OCI-LY7 (cell line): ENCODE data around the gene GRM6. TPM values are rescaled to one million over a fixed set of nuclear protein-coding genes. Genes with fewer than 3 reads are reported as not detected.

Experiments used
- BruUV-seq: library from RNA; stranded (reverse); fragments of 400-500 nt; replicated peaks from 2 replicates; lab custom pipeline; 2021; lab: Mats Ljungman, UMichigan
- CTCF ChIA-PET: fragments of 300-600 bp; sonication (Branson Sonifier 250); formaldehyde crosslinking; loops from one replicate; lab custom pipeline; 2022; ENCODE audit warnings: antibody characterized with exemption; ENCODE audit not compliant: unreplicated experiment; lab: Charles Lee
- POLR2A ChIA-PET: fragments of 300-600 bp; sonication (Branson Sonifier 250); formaldehyde crosslinking; loops from one replicate; lab custom pipeline; 2022; ENCODE audit warnings: antibody characterized with exemption; lab: Charles Lee
- DNase-seq: peaks from one replicate; pipeline ENCODE4 v3.0.0-alpha.2; 2015; ENCODE audit warnings: low spot score
- H2AFZ ChIP-seq: fragments of 200-600 bp; sonication (generic), shearing (Covaris generic); 2 replicates; pipeline ENCODE4 v1.6.1; 2014; ENCODE audit warnings: mild to moderate bottlenecking, antibody characterized with exemption, low read length, moderate library complexity
- H3K27ac ChIP-seq: fragments of 200-600 bp; sonication (generic); 2 replicates; pipeline ENCODE4 v1.5.1; 2014; ENCODE audit warnings: mixed run types, low read depth, mild to moderate bottlenecking, moderate library complexity, low read length, inconsistent platforms; ENCODE audit not compliant: poor library complexity, severe bottlenecking
- H3K36me3 ChIP-seq: fragments of 200-600 bp; sonication (generic); 2 replicates; pipeline ENCODE4 v1.6.1; 2014; ENCODE audit warnings: mild to moderate bottlenecking, antibody characterized with exemption, low read length, moderate library complexity, mixed read lengths; ENCODE audit not compliant: insufficient read depth
- H3K4me1 ChIP-seq: fragments of 200-600 bp; sonication (generic); 2 replicates; pipeline ENCODE4 v1.5.1; 2014; ENCODE audit warnings: mild to moderate bottlenecking, low read length; ENCODE audit not compliant: insufficient read depth, poor library complexity, severe bottlenecking
- H3K4me2 ChIP-seq: fragments of 200-600 bp; sonication (generic); 2 replicates; pipeline ENCODE4 v1.6.1; 2014; ENCODE audit warnings: mild to moderate bottlenecking, low read length
- H3K4me3 ChIP-seq: fragments of 200-600 bp; sonication (generic); 2 replicates; pipeline ENCODE4 v1.5.1; 2014; ENCODE audit warnings: mild to moderate bottlenecking, low read depth, low read length; ENCODE audit not compliant: poor library complexity, severe bottlenecking
- H3K79me2 ChIP-seq: fragments of 200-600 bp; sonication (generic); 2 replicates; pipeline ENCODE4 v1.6.1; 2016; ENCODE audit warnings: low read depth, mild to moderate bottlenecking, low read length, moderate library complexity, mixed read lengths; ENCODE audit not compliant: insufficient read depth
- H3K9me2 ChIP-seq: fragments of 200-600 bp; sonication (generic); 2 replicates; pipeline ENCODE4 v1.6.1; 2016; ENCODE audit warnings: mild to moderate bottlenecking, low read length, mixed read lengths; ENCODE audit not compliant: insufficient read depth
- H3K9me3 ChIP-seq: fragments of 200-600 bp; sonication (generic); 2 replicates; pipeline ENCODE4 v1.6.1; 2014; ENCODE audit warnings: mild to moderate bottlenecking, mixed run types, low read length, mixed read lengths
- H4K20me1 ChIP-seq: fragments of 200-600 bp; sonication (generic); 2 replicates; pipeline ENCODE4 v1.6.1; 2014; ENCODE audit warnings: mild to moderate bottlenecking, antibody characterized with exemption, low read length, moderate library complexity, mixed read lengths; ENCODE audit not compliant: insufficient read depth
- EZH2phosphoT487 ChIP-seq: fragments of 200-600 bp; sonication (generic); IDR thresholded peaks from 2 replicates; pipeline ENCODE4 v1.6.1; 2018; ENCODE audit warnings: low read depth, borderline replicate concordance, mild to moderate bottlenecking, mixed run types, antibody characterized with exemption, low read length, moderate library complexity, mixed read lengths
- intact Hi-C: fragments of 100-400 bp; cut with micrococcal nuclease; formaldehyde crosslinking; loops from one replicate; pipeline ENCODE4 v1.10.0; 2022; ENCODE audit not compliant: unreplicated experiment
- total RNA-seq, 2 experiments: library from RNA; depleted of rRNA in 1 of 2; stranded (reverse); fragments of >200 nt in 1 of 2; shearing (Covaris generic) in 1 of 2; gene quantifications; 2 replicates each; pipeline ENCODE4 v1.2.3, GENCODE V29; 2014 to 2022
- TF ChIP-seq, protein P1 (sequence below): fragments of 200-600 bp; sonication (generic); conservative IDR thresholded peaks from 2 replicates; pipeline ENCODE4 v1.5.1; 2014; ENCODE audit warnings: mild to moderate bottlenecking, antibody characterized with exemption, low read length, moderate library complexity, mixed read lengths

GRM6 gene
- total RNA-seq, 2 experiments from 2014 or later: not detected

GRCh38 chr5:178996156-178996555, 1.0 kb upstream of the GRM6 start:
- H2AFZ ChIP-seq: no peak overlapping the region
- no peak for DNase-seq
- POLR2A ChIA-PET: no interaction called here
- H3K4me3 ChIP-seq: no peak overlapping the region
- H3K36me3 ChIP-seq: no peaks in the 10 kb centered on the region
- H3K9me3 ChIP-seq: no peaks in the 10 kb centered on the region
- no peaks in the 10 kb centered on the region for H4K20me1 ChIP-seq
- H3K9me2 ChIP-seq: no peaks in the 10 kb centered on the region
- H3K27ac ChIP-seq: no peak overlapping the region
- intact Hi-C loops: no loop called here
- no TSS peak for BruUV-seq
- no peaks in the 10 kb centered on the region for H3K4me1 ChIP-seq
- TF ChIP-seq, protein P1, sequence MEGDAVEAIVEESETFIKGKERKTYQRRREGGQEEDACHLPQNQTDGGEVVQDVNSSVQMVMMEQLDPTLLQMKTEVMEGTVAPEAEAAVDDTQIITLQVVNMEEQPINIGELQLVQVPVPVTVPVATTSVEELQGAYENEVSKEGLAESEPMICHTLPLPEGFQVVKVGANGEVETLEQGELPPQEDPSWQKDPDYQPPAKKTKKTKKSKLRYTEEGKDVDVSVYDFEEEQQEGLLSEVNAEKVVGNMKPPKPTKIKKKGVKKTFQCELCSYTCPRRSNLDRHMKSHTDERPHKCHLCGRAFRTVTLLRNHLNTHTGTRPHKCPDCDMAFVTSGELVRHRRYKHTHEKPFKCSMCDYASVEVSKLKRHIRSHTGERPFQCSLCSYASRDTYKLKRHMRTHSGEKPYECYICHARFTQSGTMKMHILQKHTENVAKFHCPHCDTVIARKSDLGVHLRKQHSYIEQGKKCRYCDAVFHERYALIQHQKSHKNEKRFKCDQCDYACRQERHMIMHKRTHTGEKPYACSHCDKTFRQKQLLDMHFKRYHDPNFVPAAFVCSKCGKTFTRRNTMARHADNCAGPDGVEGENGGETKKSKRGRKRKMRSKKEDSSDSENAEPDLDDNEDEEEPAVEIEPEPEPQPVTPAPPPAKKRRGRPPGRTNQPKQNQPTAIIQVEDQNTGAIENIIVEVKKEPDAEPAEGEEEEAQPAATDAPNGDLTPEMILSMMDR: no peak
- no peak for TF ChIP-seq EZH2phosphoT487
- no peak overlapping the region for H3K4me2 ChIP-seq
- H3K79me2 ChIP-seq: no peaks in the 10 kb centered on the region
- CTCF ChIA-PET: no interaction called here

DNA sequence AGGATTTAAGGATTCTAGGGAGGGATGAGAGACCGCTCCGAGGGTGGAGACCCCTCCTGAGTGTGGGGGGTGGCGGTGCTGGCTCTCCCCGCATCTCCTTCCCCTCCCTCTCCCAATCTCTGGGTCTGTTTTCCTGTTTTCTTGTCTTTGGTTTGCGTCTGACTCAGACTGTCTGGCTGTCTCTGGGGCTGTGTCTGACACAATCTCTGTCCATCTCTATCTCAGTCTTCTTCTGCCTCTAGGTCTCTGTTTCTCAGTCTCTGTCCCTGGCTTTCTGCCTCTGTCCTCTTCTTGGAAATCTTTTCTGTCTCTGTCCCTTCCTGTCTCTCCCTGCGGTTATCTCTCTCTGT, 196 bp upstream of the GRM6 start:
- no peaks in the 10 kb centered on the region for H3K9me3 ChIP-seq
- no peak overlapping the region for H3K4me2 ChIP-seq
- H3K79me2 ChIP-seq: no peaks in the 10 kb centered on the region
- no peaks in the 10 kb centered on the region for H3K36me3 ChIP-seq
- no peak overlapping the region for H3K27ac ChIP-seq
- DNase-seq: no peak
- BruUV-seq: no TSS peak
- H4K20me1 ChIP-seq: no peaks in the 10 kb centered on the region
- H3K4me3 ChIP-seq: no peak overlapping the region
- POLR2A ChIA-PET: no interaction called here
- CTCF ChIA-PET: no interaction called here
- intact Hi-C loops: no loop called here
- no peak overlapping the region for H2AFZ ChIP-seq
- no peaks in the 10 kb centered on the region for H3K9me2 ChIP-seq
- H3K4me1 ChIP-seq: no peaks in the 10 kb centered on the region
- TF ChIP-seq, protein P1: no peak
- no peak for TF ChIP-seq EZH2phosphoT487

- Histone ChIP-seq H3K4me3 (no peak overlapping the region), H3K79me2 (no peaks in the 10 kb centered on the region), H3K36me3 (no peaks in the 10 kb centered on the region), H3K9me3 (no peaks in the 10 kb centered on the region), H3K4me2 (no peak overlapping the region), H3K9me2 (no peaks in the 10 kb centered on the region), H2AFZ (no peak overlapping the region), H3K27ac (no peak overlapping the region), H3K4me1 (no peaks in the 10 kb centered on the region), H4K20me1 (no peaks in the 10 kb centered on the region)
- DNase-seq: no peak
- no peak for TF ChIP-seq EZH2phosphoT487
- TF ChIP-seq, protein P1: no peak
- no TSS peak for BruUV-seq
- CTCF ChIA-PET: no interaction called here
- intact Hi-C loops: no loop called here
- POLR2A ChIA-PET: no interaction called here
Observed at GRCh38 chr5:178993955-178994579, 1.1 kb downstream of the GRM6 start.
